ENCODE results near the gene ERP44.
"Not testable (repeated sequence)": the region's sequence is repeated elsewhere in the genome, so short reads cannot be mapped to it uniquely, and the experiment has no call there.

- TF ChIP-seq POLR2A, CTCF (IDR thresholded peaks at IDR 0.05): not testable (repeated sequence)
Observed at GRCh38 chr9:99990508-99990907, 108.3 kb downstream of the ERP44 start.

Data from vagina (tissue), 2 donors.